ENCODE data around the gene DNLZ. TPM values are rescaled to one million over a fixed set of nuclear protein-coding genes. Genes with fewer than 3 reads are reported as not detected.
A peak's percentile ranks its signal among the peaks of the same experiment; 100 is the strongest.

The DNLZ gene
- total and polyA plus RNA-seq, 10 of the 15 experiments (the other 5 are each of a cell fraction or from before 2014, with no cell fraction given) = 0.66 to 29.7 (median 14.7) TPM; not detected in 1

DNA sequence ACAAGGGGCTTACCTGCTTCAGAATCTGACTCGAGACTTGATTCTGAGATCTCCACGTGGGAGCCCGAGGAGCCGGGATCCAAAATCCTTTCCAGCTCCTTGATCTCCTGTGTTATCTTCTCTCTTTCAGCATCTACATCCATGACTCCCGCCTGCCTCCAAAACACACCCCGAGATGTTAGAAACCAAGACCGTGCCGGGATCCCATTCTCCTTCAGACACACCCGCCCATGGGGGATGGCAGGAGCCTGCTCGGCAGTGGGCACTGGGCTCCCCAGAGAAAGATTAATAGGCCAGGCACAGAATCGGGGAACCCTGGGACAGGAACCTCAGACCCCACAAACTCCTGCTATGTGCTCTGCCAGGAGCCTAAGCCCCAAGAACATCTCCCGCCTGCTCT, 34.7 kb upstream of the DNLZ start:
- Histone ChIP-seq H3K27ac (ENCODE audit: control insufficient read depth, insufficient read depth) (no peak overlapping the region), H3K27me3 (replicated peaks in 1 of 2; ENCODE audit: control insufficient read depth in 2 of 2, insufficient read depth in 2 of 2, low read length in 1 of 2) (no peaks in the 10 kb centered on the region), H3K36me3 (ENCODE audit: control insufficient read depth in 2 of 2, insufficient read depth in 2 of 2, low read length in 1 of 2) (peaks cover 24% of the 10 kb centered on the region in 2 experiments), H3K4me1 (ENCODE audit: control insufficient read depth, insufficient read depth, low read length) (peaks cover 13% of the 10 kb centered on the region), H3K4me2 (ENCODE audit: control insufficient read depth, insufficient read depth) (peak overlapping the region; percentile 92), H3K4me3 (peak overlapping the region; percentile 96), H3K79me2 (ENCODE audit: control insufficient read depth, insufficient read depth, low read length) (peaks cover 26% of the 10 kb centered on the region), H3K9me3 (replicated peaks; ENCODE audit: control insufficient read depth, insufficient read depth, low read length) (no peaks in the 10 kb centered on the region), H3K9ac (ENCODE audit: control insufficient read depth, insufficient read depth, low read length) (peak overlapping the region; percentile 82), H2AFZ (ENCODE audit: control insufficient read depth, low read depth, low read length) (no peak overlapping the region), H4K20me1 (ENCODE audit: control insufficient read depth, insufficient read depth) (no peaks in the 10 kb centered on the region)
- POLR2A ChIA-PET = interaction anchor here (1.1 kb wide), 1 partner anchor 14 kb away, joined by 3 read pairs; no protein-coding TSS in a partner anchor
- no TSS peak for BruUV-seq (replicated peaks)
- in situ Hi-C loops (cut with MboI) (loop anchor here (5.0 kb wide), 1 partner anchor 61 kb away; no protein-coding TSS in a partner anchor), intact Hi-C loops (cut with micrococcal nuclease; ENCODE audit: unreplicated experiment) (no loop called here)
- ATAC-seq (no peak), DNase-seq (ENCODE audit: low read depth, low spot score) (no peak), FAIRE-seq (no peak)
- SMC1A ChIA-PET (ENCODE audit: uncharacterized antibody, unreplicated experiment) = no interaction called here
- TF ChIP-seq MYB (IDR thresholded peaks at IDR 0.05; ENCODE audit: borderline replicate concordance, low read depth, low read length) = no peak
- TF ChIP-seq ZZZ3 (IDR thresholded peaks at IDR 0.05; ENCODE audit: control insufficient read depth, insufficient read length, low read depth) = no peak
- TF ChIP-seq, protein P1, sequence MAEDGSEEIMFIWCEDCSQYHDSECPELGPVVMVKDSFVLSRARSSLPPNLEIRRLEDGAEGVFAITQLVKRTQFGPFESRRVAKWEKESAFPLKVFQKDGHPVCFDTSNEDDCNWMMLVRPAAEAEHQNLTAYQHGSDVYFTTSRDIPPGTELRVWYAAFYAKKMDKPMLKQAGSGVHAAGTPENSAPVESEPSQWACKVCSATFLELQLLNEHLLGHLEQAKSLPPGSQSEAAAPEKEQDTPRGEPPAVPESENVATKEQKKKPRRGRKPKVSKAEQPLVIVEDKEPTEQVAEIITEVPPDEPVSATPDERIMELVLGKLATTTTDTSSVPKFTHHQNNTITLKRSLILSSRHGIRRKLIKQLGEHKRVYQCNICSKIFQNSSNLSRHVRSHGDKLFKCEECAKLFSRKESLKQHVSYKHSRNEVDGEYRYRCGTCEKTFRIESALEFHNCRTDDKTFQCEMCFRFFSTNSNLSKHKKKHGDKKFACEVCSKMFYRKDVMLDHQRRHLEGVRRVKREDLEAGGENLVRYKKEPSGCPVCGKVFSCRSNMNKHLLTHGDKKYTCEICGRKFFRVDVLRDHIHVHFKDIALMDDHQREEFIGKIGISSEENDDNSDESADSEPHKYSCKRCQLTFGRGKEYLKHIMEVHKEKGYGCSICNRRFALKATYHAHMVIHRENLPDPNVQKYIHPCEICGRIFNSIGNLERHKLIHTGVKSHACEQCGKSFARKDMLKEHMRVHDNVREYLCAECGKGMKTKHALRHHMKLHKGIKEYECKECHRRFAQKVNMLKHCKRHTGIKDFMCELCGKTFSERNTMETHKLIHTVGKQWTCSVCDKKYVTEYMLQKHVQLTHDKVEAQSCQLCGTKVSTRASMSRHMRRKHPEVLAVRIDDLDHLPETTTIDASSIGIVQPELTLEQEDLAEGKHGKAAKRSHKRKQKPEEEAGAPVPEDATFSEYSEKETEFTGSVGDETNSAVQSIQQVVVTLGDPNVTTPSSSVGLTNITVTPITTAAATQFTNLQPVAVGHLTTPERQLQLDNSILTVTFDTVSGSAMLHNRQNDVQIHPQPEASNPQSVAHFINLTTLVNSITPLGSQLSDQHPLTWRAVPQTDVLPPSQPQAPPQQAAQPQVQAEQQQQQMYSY (CRISPR knock-in tag; IDR thresholded peaks at IDR 0.05) = no peak
- TF ChIP-seq, protein P2, sequence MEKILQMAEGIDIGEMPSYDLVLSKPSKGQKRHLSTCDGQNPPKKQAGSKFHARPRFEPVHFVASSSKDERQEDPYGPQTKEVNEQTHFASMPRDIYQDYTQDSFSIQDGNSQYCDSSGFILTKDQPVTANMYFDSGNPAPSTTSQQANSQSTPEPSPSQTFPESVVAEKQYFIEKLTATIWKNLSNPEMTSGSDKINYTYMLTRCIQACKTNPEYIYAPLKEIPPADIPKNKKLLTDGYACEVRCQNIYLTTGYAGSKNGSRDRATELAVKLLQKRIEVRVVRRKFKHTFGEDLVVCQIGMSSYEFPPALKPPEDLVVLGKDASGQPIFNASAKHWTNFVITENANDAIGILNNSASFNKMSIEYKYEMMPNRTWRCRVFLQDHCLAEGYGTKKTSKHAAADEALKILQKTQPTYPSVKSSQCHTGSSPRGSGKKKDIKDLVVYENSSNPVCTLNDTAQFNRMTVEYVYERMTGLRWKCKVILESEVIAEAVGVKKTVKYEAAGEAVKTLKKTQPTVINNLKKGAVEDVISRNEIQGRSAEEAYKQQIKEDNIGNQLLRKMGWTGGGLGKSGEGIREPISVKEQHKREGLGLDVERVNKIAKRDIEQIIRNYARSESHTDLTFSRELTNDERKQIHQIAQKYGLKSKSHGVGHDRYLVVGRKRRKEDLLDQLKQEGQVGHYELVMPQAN (conservative IDR thresholded peaks at IDR 0.05) = no peak
- no peak for TF ChIP-seq NRF1 (conservative IDR thresholded peaks at IDR 0.05; ENCODE audit: low read depth, low read length)
- no peak for TF ChIP-seq IKZF2 (IDR thresholded peaks at IDR 0.05)
- TF ChIP-seq, protein P3, sequence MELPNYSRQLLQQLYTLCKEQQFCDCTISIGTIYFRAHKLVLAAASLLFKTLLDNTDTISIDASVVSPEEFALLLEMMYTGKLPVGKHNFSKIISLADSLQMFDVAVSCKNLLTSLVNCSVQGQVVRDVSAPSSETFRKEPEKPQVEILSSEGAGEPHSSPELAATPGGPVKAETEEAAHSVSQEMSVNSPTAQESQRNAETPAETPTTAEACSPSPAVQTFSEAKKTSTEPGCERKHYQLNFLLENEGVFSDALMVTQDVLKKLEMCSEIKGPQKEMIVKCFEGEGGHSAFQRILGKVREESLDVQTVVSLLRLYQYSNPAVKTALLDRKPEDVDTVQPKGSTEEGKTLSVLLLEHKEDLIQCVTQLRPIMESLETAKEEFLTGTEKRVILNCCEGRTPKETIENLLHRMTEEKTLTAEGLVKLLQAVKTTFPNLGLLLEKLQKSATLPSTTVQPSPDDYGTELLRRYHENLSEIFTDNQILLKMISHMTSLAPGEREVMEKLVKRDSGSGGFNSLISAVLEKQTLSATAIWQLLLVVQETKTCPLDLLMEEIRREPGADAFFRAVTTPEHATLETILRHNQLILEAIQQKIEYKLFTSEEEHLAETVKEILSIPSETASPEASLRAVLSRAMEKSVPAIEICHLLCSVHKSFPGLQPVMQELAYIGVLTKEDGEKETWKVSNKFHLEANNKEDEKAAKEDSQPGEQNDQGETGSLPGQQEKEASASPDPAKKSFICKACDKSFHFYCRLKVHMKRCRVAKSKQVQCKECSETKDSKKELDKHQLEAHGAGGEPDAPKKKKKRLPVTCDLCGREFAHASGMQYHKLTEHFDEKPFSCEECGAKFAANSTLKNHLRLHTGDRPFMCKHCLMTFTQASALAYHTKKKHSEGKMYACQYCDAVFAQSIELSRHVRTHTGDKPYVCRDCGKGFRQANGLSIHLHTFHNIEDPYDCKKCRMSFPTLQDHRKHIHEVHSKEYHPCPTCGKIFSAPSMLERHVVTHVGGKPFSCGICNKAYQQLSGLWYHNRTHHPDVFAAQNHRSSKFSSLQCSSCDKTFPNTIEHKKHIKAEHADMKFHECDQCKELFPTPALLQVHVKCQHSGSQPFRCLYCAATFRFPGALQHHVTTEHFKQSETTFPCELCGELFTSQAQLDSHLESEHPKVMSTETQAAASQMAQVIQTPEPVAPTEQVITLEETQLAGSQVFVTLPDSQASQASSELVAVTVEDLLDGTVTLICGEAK (IDR thresholded peaks at IDR 0.05; ENCODE audit: borderline replicate concordance) = no peak
- no peak for TF ChIP-seq CBX5 (IDR thresholded peaks at IDR 0.05; ENCODE audit: low read depth)
- TF ChIP-seq TBL1XR1 (IDR thresholded peaks at IDR 0.05; ENCODE audit: low read depth, low read length) = no peak
- TF ChIP-seq, protein P4, sequence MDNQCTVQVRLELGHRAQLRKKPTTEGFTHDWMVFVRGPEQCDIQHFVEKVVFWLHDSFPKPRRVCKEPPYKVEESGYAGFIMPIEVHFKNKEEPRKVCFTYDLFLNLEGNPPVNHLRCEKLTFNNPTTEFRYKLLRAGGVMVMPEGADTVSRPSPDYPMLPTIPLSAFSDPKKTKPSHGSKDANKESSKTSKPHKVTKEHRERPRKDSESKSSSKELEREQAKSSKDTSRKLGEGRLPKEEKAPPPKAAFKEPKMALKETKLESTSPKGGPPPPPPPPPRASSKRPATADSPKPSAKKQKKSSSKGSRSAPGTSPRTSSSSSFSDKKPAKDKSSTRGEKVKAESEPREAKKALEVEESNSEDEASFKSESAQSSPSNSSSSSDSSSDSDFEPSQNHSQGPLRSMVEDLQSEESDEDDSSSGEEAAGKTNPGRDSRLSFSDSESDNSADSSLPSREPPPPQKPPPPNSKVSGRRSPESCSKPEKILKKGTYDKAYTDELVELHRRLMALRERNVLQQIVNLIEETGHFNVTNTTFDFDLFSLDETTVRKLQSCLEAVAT (IDR thresholded peaks at IDR 0.05) = no peak
- WGBS (ENCODE audit: insufficient coverage, insufficient replicate concordance, low lambda C conversion rate, missing lambda C conversion rate) = 86% methylated on average over 12 of the region's 12 CpGs
- CTCF ChIA-PET = no interaction called here
- RAD21 ChIA-PET (ENCODE audit: unreplicated experiment) = no interaction called here

Data from GM12878 (cell line).